MM.1S (cell line): ENCODE measurements around the gene CIDEC.
"Not testable (repeated sequence)": the region's sequence is repeated elsewhere in the genome, so short reads cannot be mapped to it uniquely, and the experiment has no call there.

Experiments
- DNase-seq: peaks from one replicate; pipeline ENCODE4 v3.0.0-alpha.2; 2015
- H2AFZ ChIP-seq: fragments of 300-600 bp; sonication (generic); 2 replicates; pipeline ENCODE4 v1.6.0; 2016; ENCODE audit warnings: antibody characterized with exemption, low read length
- H3F3A ChIP-seq: fragments of 300-600 bp; sonication (generic); 2 replicates; pipeline ENCODE4 v1.6.1; 2016; ENCODE audit warnings: mild to moderate bottlenecking, antibody characterized with exemption, low read length, moderate library complexity, mixed read lengths; ENCODE audit not compliant: insufficient read depth
- H3K27ac ChIP-seq: fragments of 300-600 bp; sonication (generic); 2 replicates; pipeline ENCODE4 v1.5.1; 2016; ENCODE audit warnings: mild to moderate bottlenecking, low read length
- H3K27me3 ChIP-seq: fragments of 300-600 bp; sonication (generic); replicated peaks from 2 replicates; pipeline ENCODE4 v1.6.0; 2016; ENCODE audit warnings: low read length; ENCODE audit not compliant: insufficient read depth
- H3K36me3 ChIP-seq: fragments of 300-600 bp; sonication (generic); replicated peaks from 2 replicates; pipeline ENCODE4 v1.6.1; 2016; ENCODE audit warnings: mild to moderate bottlenecking, low read length, mixed read lengths; ENCODE audit not compliant: insufficient read depth
- H3K4me1 ChIP-seq: fragments of 300-600 bp; sonication (generic); 2 replicates; pipeline ENCODE4 v1.6.1; 2016; ENCODE audit warnings: low read length, mixed read lengths
- H3K4me2 ChIP-seq: fragments of 300-600 bp; sonication (generic); 2 replicates; pipeline ENCODE4 v1.6.0; 2016; ENCODE audit warnings: low read depth, low read length
- H3K4me3 ChIP-seq: fragments of 300-600 bp; sonication (generic); 2 replicates; pipeline ENCODE4 v1.5.1; 2016; ENCODE audit warnings: low read length, mixed read lengths
- H3K79me2 ChIP-seq: fragments of 300-600 bp; sonication (generic); 2 replicates; pipeline ENCODE4 v1.6.1; 2016; ENCODE audit warnings: mixed run types, low read length, mixed read lengths
- H3K9ac ChIP-seq: fragments of 300-600 bp; sonication (generic); 2 replicates; pipeline ENCODE4 v1.6.1; 2016; ENCODE audit warnings: low read length, mixed read lengths
- H3K9me2 ChIP-seq: fragments of 300-600 bp; sonication (generic); replicated peaks from 2 replicates; pipeline ENCODE4 v1.6.1; 2016; ENCODE audit warnings: mild to moderate bottlenecking, low read length, mixed read lengths; ENCODE audit not compliant: insufficient read depth
- H3K9me3 ChIP-seq: fragments of 300-600 bp; sonication (generic); replicated peaks from 2 replicates; pipeline ENCODE4 v1.6.1; 2016; ENCODE audit warnings: mild to moderate bottlenecking, low read length, mixed read lengths; ENCODE audit not compliant: insufficient read depth
- H4K20me1 ChIP-seq: fragments of 300-600 bp; sonication (generic); 2 replicates; pipeline ENCODE4 v1.6.1; 2016; ENCODE audit warnings: mild to moderate bottlenecking, low read length, moderate library complexity, mixed read lengths; ENCODE audit not compliant: insufficient read depth
- TF ChIP-seq, protein P1 (sequence below): fragments of 300-600 bp; sonication (generic); IDR thresholded peaks from 2 replicates; pipeline ENCODE4 v1.5.1; 2016; ENCODE audit warnings: antibody characterized with exemption, low read length, mixed read lengths

CIDEC gene

GRCh38 chr3:9851383-9851782, 28.7 kb downstream of the CIDEC start:
- H3K4me3 ChIP-seq, H4K20me1 ChIP-seq, H3K9me3 ChIP-seq, H3K4me1 ChIP-seq, H3F3A ChIP-seq, H2AFZ ChIP-seq, H3K4me2 ChIP-seq, H3K9ac ChIP-seq, H3K27ac ChIP-seq, H3K27me3 ChIP-seq, DNase-seq, H3K36me3 ChIP-seq, H3K79me2 ChIP-seq, H3K9me2 ChIP-seq: not testable (repeated sequence)

- H3K79me2 ChIP-seq, H3K9me2 ChIP-seq, H2AFZ ChIP-seq, H3K9ac ChIP-seq, H3K4me3 ChIP-seq, H3K36me3 ChIP-seq, H3F3A ChIP-seq, H4K20me1 ChIP-seq, H3K9me3 ChIP-seq, H3K27ac ChIP-seq, H3K27me3 ChIP-seq, H3K4me2 ChIP-seq, H3K4me1 ChIP-seq: not testable (repeated sequence)
- TF ChIP-seq, protein P1, sequence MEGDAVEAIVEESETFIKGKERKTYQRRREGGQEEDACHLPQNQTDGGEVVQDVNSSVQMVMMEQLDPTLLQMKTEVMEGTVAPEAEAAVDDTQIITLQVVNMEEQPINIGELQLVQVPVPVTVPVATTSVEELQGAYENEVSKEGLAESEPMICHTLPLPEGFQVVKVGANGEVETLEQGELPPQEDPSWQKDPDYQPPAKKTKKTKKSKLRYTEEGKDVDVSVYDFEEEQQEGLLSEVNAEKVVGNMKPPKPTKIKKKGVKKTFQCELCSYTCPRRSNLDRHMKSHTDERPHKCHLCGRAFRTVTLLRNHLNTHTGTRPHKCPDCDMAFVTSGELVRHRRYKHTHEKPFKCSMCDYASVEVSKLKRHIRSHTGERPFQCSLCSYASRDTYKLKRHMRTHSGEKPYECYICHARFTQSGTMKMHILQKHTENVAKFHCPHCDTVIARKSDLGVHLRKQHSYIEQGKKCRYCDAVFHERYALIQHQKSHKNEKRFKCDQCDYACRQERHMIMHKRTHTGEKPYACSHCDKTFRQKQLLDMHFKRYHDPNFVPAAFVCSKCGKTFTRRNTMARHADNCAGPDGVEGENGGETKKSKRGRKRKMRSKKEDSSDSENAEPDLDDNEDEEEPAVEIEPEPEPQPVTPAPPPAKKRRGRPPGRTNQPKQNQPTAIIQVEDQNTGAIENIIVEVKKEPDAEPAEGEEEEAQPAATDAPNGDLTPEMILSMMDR, result peak; percentile 41
- DNase-seq, result peak; percentile 37
Measured at GRCh38 chr3:9848860-9849259, 31.2 kb downstream of the CIDEC start.

- not testable (repeated sequence) for H3K27me3 ChIP-seq, H3K36me3 ChIP-seq, H3K27ac ChIP-seq, H3K9me2 ChIP-seq, DNase-seq, H3K4me1 ChIP-seq, H2AFZ ChIP-seq, H3F3A ChIP-seq, H3K79me2 ChIP-seq, H3K9ac ChIP-seq, H3K4me2 ChIP-seq, H3K4me3 ChIP-seq, H4K20me1 ChIP-seq, H3K9me3 ChIP-seq
Measured at GRCh38 chr3:9847870-9848269, 32.2 kb downstream of the CIDEC start.

DNA sequence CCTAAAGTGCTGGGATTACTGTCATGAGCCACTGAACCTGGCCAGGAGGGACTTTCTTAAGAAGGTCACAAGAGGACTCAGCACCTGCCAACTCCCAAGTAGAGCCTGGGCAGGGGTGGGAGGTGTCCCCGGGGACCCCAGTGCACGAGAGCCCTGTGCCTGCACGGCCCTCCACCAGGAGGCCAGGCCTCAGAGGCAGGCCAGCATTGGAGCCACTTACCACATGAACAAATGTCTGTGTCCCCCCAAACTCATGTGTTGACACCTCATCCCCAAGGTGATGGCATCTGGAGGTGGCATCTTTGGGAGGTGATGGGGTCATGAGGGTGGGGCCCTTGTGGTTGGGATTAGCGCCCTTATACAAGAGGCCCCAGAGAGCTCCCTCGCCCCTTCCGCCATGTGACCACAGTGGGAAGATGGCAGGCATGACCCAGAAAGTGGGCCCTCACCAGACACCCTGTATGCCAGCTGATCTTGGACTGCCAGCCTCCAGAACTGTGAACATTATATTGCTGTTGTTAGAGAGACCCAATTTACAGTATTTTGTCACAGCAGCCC, 33.0 kb downstream of the CIDEC start:
- H3K36me3 ChIP-seq, result no peaks in the 10 kb centered on the region
- H3F3A ChIP-seq, result peaks cover 5% of the 10 kb centered on the region; the same call in 1 of the 2 replicates
- no peak overlapping the region for H3K27ac ChIP-seq
- H3K79me2 ChIP-seq, result 0 out of 2 replicates have a peak, but pooled peaks cover 13% of the 10 kb centered on the region
- H3K9me2 ChIP-seq, result no peaks in the 10 kb centered on the region
- H3K4me3 ChIP-seq, result no peak overlapping the region
- no peaks in the 10 kb centered on the region for H4K20me1 ChIP-seq
- TF ChIP-seq, protein P1, result no peak
- peaks cover 4% of the 10 kb centered on the region; the same call in 1 of the 2 replicates for H3K4me1 ChIP-seq
- no peaks in the 10 kb centered on the region for H3K9me3 ChIP-seq
- DNase-seq, result no peak
- H3K4me2 ChIP-seq, result no peak overlapping the region
- no peak overlapping the region for H2AFZ ChIP-seq
- H3K9ac ChIP-seq, result no peak overlapping the region
- no peaks in the 10 kb centered on the region for H3K27me3 ChIP-seq
